ENCODE measurements around the gene RXRA.

- no peak for TF ChIP-seq CTCF (IDR thresholded peaks at IDR 0.05; ENCODE audit: low read depth, low read length, missing input control)
- TF ChIP-seq RAD21 (IDR thresholded peaks at IDR 0.05) = no peak
- no peak for TF ChIP-seq TAF1 (conservative IDR thresholded peaks at IDR 0.05)
- TF ChIP-seq HNF4A (conservative IDR thresholded peaks at IDR 0.05) = no peak
- no peak for TF ChIP-seq RXRA (IDR thresholded peaks at IDR 0.05)
- no peak for TF ChIP-seq JUND (IDR thresholded peaks at IDR 0.05)
- no peak for TF ChIP-seq REST (IDR thresholded peaks at IDR 0.05)
- TF ChIP-seq NR2F2 (IDR thresholded peaks at IDR 0.05) = no peak
- no peak for TF ChIP-seq ATF3 (IDR thresholded peaks at IDR 0.05)
- TF ChIP-seq GABPA (IDR thresholded peaks at IDR 0.05 in 1 of 2, conservative IDR thresholded peaks at IDR 0.05 in 1 of 2) = no peak
- no peak for TF ChIP-seq EGR1 (IDR thresholded peaks at IDR 0.05; ENCODE audit: low read depth in 2 of 2)
Measured at GRCh38 chr9:134278286-134278685, 48.0 kb upstream of the RXRA start.
